HEK293 (cell line): Measurements from ENCODE around the gene HSD17B8.

Source experiments
- CTCF ChIA-PET: fragments of 350-600 bp; formaldehyde crosslinking; extraction: SDS; loops from one replicate; lab custom pipeline; 2021; ENCODE audit warnings: antibody characterized with exemption; lab: Yijun Ruan, JAX
- POLR2A ChIA-PET: fragments of 300-600 bp; formaldehyde crosslinking; extraction: SDS; loops from one replicate; lab custom pipeline; 2020; ENCODE audit warnings: antibody characterized with exemption, inconsistent platforms; lab: Yijun Ruan, JAX
- H3K27ac ChIP-seq: fragments of 200-500 bp; sonication (Bioruptor generic); 2 replicates; pipeline ENCODE4 v1.5.1; 2014; ENCODE audit warnings: low read depth, low read length, control low read depth, inconsistent platforms; ENCODE audit errors: extremely low read depth
- H3K36me3 ChIP-seq, 2 experiments: fragments of 200-500 bp in 1 of 2; sonication (Bioruptor generic) in 1 of 2; 1 replicate in 1 of 2; 2 replicates in 1 of 2; pipeline ENCODE4 v1.5.1; 2014 to 2017; ENCODE audit warnings: inconsistent platforms in 2 of 2, low read length in 2 of 2; ENCODE audit not compliant: control insufficient read depth in 2 of 2, insufficient read depth in 1 of 2
- H3K4me1 ChIP-seq: fragments of 200-500 bp; sonication (Bioruptor generic); 2 replicates; pipeline ENCODE4 v1.5.1; 2014; ENCODE audit warnings: mild to moderate bottlenecking, low read length, inconsistent platforms; ENCODE audit not compliant: control insufficient read depth, insufficient read depth
- H3K4me3 ChIP-seq: 2 replicates; pipeline ENCODE4 v1.5.1; 2011; ENCODE audit warnings: low read depth, mild to moderate bottlenecking, control low read depth, low read length, moderate library complexity
- H3K9me3 ChIP-seq: fragments of 200-500 bp; sonication (Bioruptor generic); 2 replicates; pipeline ENCODE4 v1.5.1; 2014; ENCODE audit warnings: low read depth, low read length, inconsistent platforms; ENCODE audit not compliant: control insufficient read depth, insufficient read depth
- GFI1B ChIP-seq: fragments of 450-650 bp; formaldehyde crosslinking; IDR thresholded peaks from 2 replicates; pipeline ENCODE4 v1.5.1; 2016; ENCODE audit warnings: missing biosample characterization, missing genetic modification characterization
- GLI4 ChIP-seq: fragments of 450-650 bp; formaldehyde crosslinking; IDR thresholded peaks from 2 replicates; pipeline ENCODE4 v1.5.1; 2016; ENCODE audit warnings: missing biosample characterization, missing genetic modification characterization
- IKZF3 ChIP-seq: fragments of 450-650 bp; IDR thresholded peaks from 2 replicates; pipeline ENCODE4 v1.5.0; 2018; ENCODE audit warnings: missing biosample characterization, mild to moderate bottlenecking, missing genetic modification characterization, moderate library complexity
- KLF1 ChIP-seq: fragments of 450-650 bp; formaldehyde crosslinking; IDR thresholded peaks from 2 replicates; pipeline ENCODE4 v1.5.1; 2016; ENCODE audit warnings: missing biosample characterization, missing genetic modification characterization
- REPIN1 ChIP-seq: fragments of 450-650 bp; formaldehyde crosslinking; IDR thresholded peaks from 2 replicates; pipeline ENCODE4 v1.5.1; 2017; ENCODE audit warnings: missing biosample characterization, missing genetic modification characterization, low read depth
- TRIM28 ChIP-seq: IDR thresholded peaks from 2 replicates; pipeline ENCODE4 v1.6.1; 2011; ENCODE audit warnings: low read length, control low read depth, borderline replicate concordance
- WT1 ChIP-seq: fragments of 450-650 bp; formaldehyde crosslinking; IDR thresholded peaks from 2 replicates; pipeline ENCODE4 v1.5.1; 2016; ENCODE audit warnings: missing biosample characterization, missing genetic modification characterization
- ZNF157 ChIP-seq: fragments of 450-650 bp; formaldehyde crosslinking; IDR thresholded peaks from 2 replicates; pipeline ENCODE4 v1.5.1; 2016; ENCODE audit warnings: missing biosample characterization, missing genetic modification characterization
- ZNF274 ChIP-seq, 2 experiments: fragments of 200-500 bp in 1 of 2; fragments of 450-650 bp in 1 of 2; sonication (Bioruptor generic) in 1 of 2; formaldehyde crosslinking in 1 of 2; IDR thresholded peaks; 2 replicates each; pipeline versions ENCODE4 v1.5.1 to v1.6.1; 2014 to 2016; ENCODE audit warnings: borderline replicate concordance in 1 of 2, inconsistent platforms in 1 of 2, low read length in 1 of 2, missing biosample characterization in 1 of 2, missing genetic modification characterization in 1 of 2
- ZNF311 ChIP-seq: fragments of 450-650 bp; formaldehyde crosslinking; IDR thresholded peaks from 2 replicates; pipeline ENCODE4 v1.5.1; 2017; ENCODE audit warnings: missing biosample characterization, missing genetic modification characterization, borderline replicate concordance
- ZNF335 ChIP-seq: fragments of 450-650 bp; formaldehyde crosslinking; conservative IDR thresholded peaks from 2 replicates; pipeline ENCODE4 v1.5.1; 2016; ENCODE audit warnings: missing biosample characterization, missing genetic modification characterization
- ZNF391 ChIP-seq: fragments of 450-650 bp; formaldehyde crosslinking; IDR thresholded peaks from 2 replicates; pipeline ENCODE4 v1.5.1; 2016; ENCODE audit warnings: low read depth, missing biosample characterization, missing genetic modification characterization, borderline replicate concordance
- ZNF510 ChIP-seq: fragments of 450-650 bp; formaldehyde crosslinking; IDR thresholded peaks from 2 replicates; pipeline ENCODE4 v1.5.1; 2018; ENCODE audit warnings: mild to moderate bottlenecking, missing genetic modification characterization, missing biosample characterization; ENCODE audit not compliant: insufficient replicate concordance
- ZNF514 ChIP-seq: fragments of 450-650 bp; formaldehyde crosslinking; IDR thresholded peaks from 2 replicates; pipeline ENCODE4 v1.5.1; 2016; ENCODE audit warnings: missing biosample characterization, missing genetic modification characterization
- ZNF529 ChIP-seq: fragments of 450-650 bp; formaldehyde crosslinking; IDR thresholded peaks from 2 replicates; pipeline ENCODE4 v1.5.1; 2017; ENCODE audit warnings: missing genetic modification characterization, missing biosample characterization; ENCODE audit not compliant: insufficient replicate concordance
- ZNF548 ChIP-seq: fragments of 450-650 bp; formaldehyde crosslinking; IDR thresholded peaks from 2 replicates; pipeline ENCODE4 v1.5.1; 2016; ENCODE audit warnings: missing biosample characterization, missing genetic modification characterization
- ZNF626 ChIP-seq: fragments of 450-650 bp; sonication (Bioruptor Pico); formaldehyde crosslinking; IDR thresholded peaks from 2 replicates; pipeline ENCODE4 v1.5.1; 2018; ENCODE audit warnings: missing biosample characterization, missing genetic modification characterization, inconsistent platforms
- TF ChIP-seq, protein P1 (sequence below): fragments of 450-650 bp; formaldehyde crosslinking; IDR thresholded peaks from 2 replicates; pipeline ENCODE4 v1.5.1; 2016; ENCODE audit warnings: missing biosample characterization, missing genetic modification characterization, borderline replicate concordance
- TF ChIP-seq, protein P2 (sequence below): fragments of 450-650 bp; formaldehyde crosslinking; IDR thresholded peaks from 2 replicates; pipeline ENCODE4 v1.5.1; 2016; ENCODE audit warnings: missing biosample characterization, missing genetic modification characterization
- TF ChIP-seq, protein P3 (sequence below): fragments of 450-650 bp; IDR thresholded peaks from 2 replicates; pipeline ENCODE4 v1.5.1; 2018; ENCODE audit warnings: missing biosample characterization, mild to moderate bottlenecking, missing genetic modification characterization

Gene HSD17B8

DNA sequence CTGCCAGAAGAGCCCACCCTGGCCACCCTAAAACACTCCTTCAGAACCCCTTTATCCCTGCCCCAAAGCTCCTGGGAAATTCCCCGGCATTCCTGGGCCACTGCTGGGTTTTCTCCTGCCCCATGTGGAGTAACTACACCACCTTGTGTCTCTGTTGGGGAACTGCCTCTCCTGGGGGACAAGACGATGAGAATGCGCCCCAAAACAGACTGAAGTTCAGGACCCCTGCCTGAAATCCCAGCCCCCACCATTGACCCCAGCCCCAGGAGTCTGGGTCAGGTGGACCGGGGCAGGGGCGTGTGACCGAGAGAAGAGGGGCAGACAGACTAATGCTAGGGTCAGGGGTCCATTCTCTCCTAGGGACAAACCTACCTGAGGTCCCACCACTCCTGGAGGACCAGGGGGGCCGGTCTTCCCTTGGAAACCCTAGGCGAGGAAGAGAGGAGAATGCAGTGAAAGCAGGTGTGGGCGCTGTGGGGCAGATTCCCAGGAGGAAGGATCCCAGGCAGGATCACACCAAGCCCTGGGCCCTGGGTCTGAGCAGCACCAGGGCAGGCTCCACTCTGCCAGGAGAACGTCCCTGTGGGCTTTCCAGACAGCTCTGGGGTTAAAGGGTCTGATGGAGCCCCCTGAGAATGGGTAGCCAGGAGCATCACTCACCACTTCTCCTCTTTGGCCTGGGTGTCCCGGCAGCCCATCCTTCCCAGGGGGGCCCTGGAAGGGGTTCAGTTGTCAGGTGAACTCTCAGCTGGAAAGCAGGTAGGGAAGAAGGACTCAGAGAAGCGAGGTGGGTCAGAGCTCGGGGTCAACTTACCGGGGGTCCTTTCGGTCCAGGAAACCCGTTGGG, 31.5 kb upstream of the HSD17B8 start (continued):
- TF ChIP-seq, protein P1, sequence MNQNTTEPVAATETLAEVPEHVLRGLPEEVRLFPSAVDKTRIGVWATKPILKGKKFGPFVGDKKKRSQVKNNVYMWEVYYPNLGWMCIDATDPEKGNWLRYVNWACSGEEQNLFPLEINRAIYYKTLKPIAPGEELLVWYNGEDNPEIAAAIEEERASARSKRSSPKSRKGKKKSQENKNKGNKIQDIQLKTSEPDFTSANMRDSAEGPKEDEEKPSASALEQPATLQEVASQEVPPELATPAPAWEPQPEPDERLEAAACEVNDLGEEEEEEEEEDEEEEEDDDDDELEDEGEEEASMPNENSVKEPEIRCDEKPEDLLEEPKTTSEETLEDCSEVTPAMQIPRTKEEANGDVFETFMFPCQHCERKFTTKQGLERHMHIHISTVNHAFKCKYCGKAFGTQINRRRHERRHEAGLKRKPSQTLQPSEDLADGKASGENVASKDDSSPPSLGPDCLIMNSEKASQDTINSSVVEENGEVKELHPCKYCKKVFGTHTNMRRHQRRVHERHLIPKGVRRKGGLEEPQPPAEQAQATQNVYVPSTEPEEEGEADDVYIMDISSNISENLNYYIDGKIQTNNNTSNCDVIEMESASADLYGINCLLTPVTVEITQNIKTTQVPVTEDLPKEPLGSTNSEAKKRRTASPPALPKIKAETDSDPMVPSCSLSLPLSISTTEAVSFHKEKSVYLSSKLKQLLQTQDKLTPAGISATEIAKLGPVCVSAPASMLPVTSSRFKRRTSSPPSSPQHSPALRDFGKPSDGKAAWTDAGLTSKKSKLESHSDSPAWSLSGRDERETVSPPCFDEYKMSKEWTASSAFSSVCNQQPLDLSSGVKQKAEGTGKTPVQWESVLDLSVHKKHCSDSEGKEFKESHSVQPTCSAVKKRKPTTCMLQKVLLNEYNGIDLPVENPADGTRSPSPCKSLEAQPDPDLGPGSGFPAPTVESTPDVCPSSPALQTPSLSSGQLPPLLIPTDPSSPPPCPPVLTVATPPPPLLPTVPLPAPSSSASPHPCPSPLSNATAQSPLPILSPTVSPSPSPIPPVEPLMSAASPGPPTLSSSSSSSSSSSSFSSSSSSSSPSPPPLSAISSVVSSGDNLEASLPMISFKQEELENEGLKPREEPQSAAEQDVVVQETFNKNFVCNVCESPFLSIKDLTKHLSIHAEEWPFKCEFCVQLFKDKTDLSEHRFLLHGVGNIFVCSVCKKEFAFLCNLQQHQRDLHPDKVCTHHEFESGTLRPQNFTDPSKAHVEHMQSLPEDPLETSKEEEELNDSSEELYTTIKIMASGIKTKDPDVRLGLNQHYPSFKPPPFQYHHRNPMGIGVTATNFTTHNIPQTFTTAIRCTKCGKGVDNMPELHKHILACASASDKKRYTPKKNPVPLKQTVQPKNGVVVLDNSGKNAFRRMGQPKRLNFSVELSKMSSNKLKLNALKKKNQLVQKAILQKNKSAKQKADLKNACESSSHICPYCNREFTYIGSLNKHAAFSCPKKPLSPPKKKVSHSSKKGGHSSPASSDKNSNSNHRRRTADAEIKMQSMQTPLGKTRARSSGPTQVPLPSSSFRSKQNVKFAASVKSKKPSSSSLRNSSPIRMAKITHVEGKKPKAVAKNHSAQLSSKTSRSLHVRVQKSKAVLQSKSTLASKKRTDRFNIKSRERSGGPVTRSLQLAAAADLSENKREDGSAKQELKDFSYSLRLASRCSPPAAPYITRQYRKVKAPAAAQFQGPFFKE (tag by site-specific recombination): no peak
- TF ChIP-seq IKZF3: peak; percentile 64

DNA sequence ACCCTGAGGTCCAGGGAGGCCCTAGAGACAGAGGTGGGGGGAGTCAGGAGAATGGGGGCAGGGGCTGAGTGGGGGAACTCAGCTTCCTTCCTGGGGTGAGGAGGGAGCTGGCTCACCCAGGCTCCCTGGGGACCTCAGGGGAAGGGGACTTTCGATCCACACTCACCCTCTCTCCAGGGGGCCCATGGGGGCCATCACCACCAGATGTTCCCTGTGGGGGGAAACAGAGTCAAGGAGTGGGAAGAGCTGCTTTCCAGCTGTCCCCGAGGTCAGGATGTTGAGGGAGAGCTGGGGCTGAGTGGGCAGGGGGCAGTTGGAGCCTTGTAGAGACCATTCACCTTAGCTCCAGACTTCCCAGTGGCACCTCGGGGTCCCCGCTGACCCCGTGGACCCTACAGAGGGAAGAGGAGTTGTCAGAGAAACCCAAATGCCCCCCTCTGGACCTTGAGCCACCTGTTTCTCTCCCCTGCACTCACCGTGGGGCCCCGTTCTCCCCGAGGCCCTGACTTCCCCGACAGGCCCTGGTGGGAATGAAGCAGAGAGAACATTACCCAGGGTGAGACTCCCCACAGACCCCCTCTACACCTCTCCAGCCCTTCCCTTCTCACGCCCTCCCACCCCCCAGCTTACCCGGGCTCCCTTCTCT, 30.8 kb upstream of the HSD17B8 start:
- Histone ChIP-seq H3K4me3 (no peak overlapping the region), H3K36me3 (no peaks in the 10 kb centered on the region), H3K4me1 (no peaks in the 10 kb centered on the region), H3K27ac (no peak overlapping the region), H3K9me3 (no peaks in the 10 kb centered on the region)
- POLR2A ChIA-PET: interaction anchor here (1.4 kb wide), 1 partner anchor 24 kb away, joined by 3 read pairs; no protein-coding TSS in a partner anchor
- no peak for TF ChIP-seq GLI4 (tag by site-specific recombination)
- TF ChIP-seq GFI1B (tag by site-specific recombination): no peak
- TF ChIP-seq IKZF3: no peak
- TF ChIP-seq ZNF311 (tag by site-specific recombination): no peak
- TF ChIP-seq ZNF510 (tag by site-specific recombination): no peak
- CTCF ChIA-PET: interaction anchor here (0.7 to 2.1 kb wide), 16 partner anchors 9 to 259 kb away, joined by 3 to 10 read pairs (median 4); no protein-coding TSS in a partner anchor

DNA sequence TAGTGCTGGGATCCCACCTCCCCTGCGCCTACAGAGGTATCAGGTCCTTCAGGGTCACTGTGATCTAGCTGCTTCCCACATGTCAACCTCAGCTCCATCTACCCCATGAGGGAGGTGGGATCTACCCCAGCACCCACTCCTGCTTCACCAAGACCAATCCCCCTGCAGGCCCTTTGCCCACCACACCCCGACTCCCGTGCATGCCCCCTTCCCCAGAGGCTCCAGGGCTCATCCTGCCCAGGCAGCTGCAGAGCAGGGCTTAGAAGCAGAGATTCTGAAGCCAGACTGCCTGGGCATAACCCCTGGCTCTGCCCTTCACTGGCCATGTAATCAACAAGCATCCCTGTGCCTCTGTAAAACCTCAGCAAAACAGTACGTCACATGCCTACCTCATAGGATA, 29.7 kb upstream of the HSD17B8 start:
- no peak overlapping the region for H3K4me3 ChIP-seq
- no peak overlapping the region for H3K27ac ChIP-seq
- POLR2A ChIA-PET: interaction anchor here (1.4 kb wide), 1 partner anchor 23 kb away, joined by 3 read pairs; no protein-coding TSS in a partner anchor
- H3K4me1 ChIP-seq: no peaks in the 10 kb centered on the region
- H3K36me3 ChIP-seq: no peaks in the 10 kb centered on the region
- TF ChIP-seq ZNF548 (no peak), KLF1 (tag by site-specific recombination) (no peak), ZNF626 (tag by site-specific recombination) (no peak), ZNF391 (tag by site-specific recombination) (no peak), ZNF157 (no peak), WT1 (tag by site-specific recombination) (no peak), ZNF514 (tag by site-specific recombination) (no peak), TRIM28 (no peak), ZNF529 (no peak), REPIN1 (tag by site-specific recombination) (no peak), ZNF335 (tag by site-specific recombination) (no peak), ZNF274 (IDR thresholded peaks at IDR 0.05; ENCODE audit: low read length) (no peak), ZNF274 (tag by site-specific recombination; IDR thresholded peaks at IDR 0.05; ENCODE audit: borderline replicate concordance) (no peak)
- TF ChIP-seq, protein P2, sequence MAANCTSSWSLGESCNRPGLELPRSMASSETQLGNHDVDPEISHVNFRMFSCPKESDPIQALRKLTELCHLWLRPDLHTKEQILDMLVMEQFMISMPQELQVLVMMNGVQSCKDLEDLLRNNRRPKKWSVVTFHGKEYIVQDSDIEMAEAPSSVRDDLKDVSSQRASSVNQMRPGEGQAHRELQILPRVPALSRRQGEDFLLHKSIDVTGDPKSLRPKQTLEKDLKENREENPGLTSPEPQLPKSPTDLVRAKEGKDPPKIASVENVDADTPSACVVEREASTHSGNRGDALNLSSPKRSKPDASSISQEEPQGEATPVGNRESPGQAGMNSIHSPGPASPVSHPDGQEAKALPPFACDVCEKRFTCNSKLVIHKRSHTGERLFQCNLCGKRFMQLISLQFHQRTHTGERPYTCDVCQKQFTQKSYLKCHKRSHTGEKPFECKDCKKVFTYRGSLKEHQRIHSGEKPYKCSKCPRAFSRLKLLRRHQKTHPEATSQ (tag by site-specific recombination): no peak
- TF ChIP-seq, protein P3, sequence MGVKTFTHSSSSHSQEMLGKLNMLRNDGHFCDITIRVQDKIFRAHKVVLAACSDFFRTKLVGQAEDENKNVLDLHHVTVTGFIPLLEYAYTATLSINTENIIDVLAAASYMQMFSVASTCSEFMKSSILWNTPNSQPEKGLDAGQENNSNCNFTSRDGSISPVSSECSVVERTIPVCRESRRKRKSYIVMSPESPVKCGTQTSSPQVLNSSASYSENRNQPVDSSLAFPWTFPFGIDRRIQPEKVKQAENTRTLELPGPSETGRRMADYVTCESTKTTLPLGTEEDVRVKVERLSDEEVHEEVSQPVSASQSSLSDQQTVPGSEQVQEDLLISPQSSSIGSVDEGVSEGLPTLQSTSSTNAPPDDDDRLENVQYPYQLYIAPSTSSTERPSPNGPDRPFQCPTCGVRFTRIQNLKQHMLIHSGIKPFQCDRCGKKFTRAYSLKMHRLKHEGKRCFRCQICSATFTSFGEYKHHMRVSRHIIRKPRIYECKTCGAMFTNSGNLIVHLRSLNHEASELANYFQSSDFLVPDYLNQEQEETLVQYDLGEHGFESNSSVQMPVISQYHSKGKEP (tag by site-specific recombination): no peak
- no peaks in the 10 kb centered on the region for H3K9me3 ChIP-seq
- CTCF ChIA-PET: interaction anchor here (0.7 to 2.1 kb wide), 10 partner anchors 17 to 160 kb away, joined by 3 to 10 read pairs (median 3); no protein-coding TSS in a partner anchor
